K562 treated with DMSO at 1 percent for 12 hours (cell line): ENCODE measurements around the gene LCE2B. TPM values are rescaled to one million over a fixed set of nuclear protein-coding genes. Genes with fewer than 3 reads are reported as not detected.

ENCODE experiments used
- total RNA-seq: library from RNA; unstranded; fragments of 300-600 nt; gene quantifications from 2 replicates; pipeline ENCODE4 v1.2.3, GENCODE V29; 2022; ENCODE audit not compliant: insufficient read depth

LCE2B gene
- not detected in 2 replicates for total RNA-seq

GRCh38 chr1:152685823-152686222 lies at the start of gene LCE2B:
Gene LCE2B, plus strand, starts transcription at chr1:152686123. Its CDS starts 721 bp downstream, at chr1:152686844.

DNA sequence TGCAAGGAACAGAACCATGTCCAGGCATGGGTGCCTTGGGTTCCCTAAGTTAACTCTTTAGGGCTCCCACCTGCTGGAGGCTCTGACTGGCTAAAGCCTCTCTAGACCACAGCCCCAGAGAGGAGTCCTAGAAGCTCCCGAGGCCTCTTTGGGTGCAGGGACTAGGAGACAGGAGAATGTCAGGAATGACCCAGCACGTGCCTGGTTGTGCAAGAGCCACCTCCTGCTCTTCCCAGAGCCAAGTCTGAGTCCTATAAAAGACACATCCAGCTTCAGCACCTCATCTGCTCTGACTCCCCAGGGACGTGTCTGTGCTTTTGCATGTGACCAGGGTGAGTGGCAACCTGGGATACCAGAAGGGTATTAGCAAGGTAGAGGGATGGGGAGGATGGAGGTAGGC lies 22.8 kb upstream of the LCE2B start, which contains the start of gene LCE2D:
LCE2D (plus strand) TSS at position 283 of the 400 bp plus-strand sequence. CDS start 726 bp downstream, outside the sequence.

DNA sequence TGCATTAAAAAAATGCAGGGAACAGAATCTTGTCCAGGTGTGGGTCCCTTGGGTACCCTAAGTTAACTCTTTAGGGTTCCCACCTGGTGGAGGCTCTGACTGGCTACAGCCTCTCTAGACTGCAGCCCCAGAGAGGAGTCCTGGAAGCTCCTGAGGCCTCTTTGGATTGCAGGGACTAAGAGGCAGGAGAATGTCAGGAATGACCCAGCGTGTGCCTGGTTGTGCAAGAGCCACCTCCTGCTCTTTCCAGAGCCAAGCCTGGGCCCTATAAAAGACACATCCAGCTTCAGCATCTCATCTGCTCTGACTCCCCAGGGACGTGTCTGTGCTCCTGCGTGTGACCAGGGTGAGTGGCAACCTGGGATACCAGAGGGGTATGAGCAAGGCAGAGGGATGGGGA lies 10.9 kb upstream of the LCE2B start, which contains the start of gene LCE2C:
LCE2C (plus strand) TSS at position 297 of the 400 bp plus-strand sequence. CDS start 737 bp downstream, outside the sequence.

DNA sequence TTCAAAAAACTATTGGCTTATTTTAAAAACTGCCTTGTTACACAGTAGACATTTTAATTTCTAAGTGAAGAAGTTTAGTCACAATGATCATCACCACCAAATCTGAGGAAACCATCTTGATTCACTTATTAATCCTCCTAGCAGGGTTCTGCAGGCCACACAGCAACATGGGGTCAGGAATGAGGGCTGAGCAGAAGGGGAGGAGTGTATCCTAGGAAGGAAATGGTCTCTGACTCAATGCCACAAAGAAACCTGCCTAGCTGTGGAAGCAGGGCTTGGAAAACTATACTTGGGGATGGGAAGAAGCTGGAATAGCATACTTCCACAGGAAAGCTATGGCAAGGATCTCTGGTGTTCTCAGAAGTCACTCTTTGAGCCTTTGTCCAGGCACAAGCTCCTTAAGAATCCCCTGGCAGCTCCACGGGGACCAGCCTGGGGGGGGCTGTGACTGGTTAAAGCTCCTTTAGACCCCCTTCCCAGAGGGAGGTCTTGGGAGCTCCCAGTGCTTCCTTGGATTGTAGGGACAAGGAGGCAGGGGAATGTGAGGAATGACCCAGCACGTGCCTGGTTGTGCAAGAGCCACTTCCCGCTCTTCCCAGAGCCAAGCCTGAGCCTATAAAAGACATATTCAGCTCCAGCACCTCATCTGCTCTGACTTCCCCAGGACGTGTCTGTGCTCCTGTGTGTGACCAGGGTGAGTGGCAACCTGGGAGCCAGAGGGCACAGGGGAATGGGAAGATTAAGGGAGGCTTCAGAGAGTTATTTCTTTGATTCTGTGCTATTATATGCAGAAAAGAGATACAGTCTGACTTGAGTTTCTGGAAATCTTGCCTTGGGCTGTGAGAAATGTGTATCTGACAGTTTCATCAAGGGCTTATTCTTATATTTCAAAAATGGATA lies 12.0 kb downstream of the LCE2B start, which contains the start of gene LCE2A:
LCE2A (plus strand) TSS at position 645 of the 900 bp plus-strand sequence. CDS start 557 bp downstream, outside the sequence.

GRCh38 chr1:152707860-152708259 lies 21.9 kb downstream of the LCE2B start, which contains the start of gene LCE4A:
Gene LCE4A, plus strand, starts transcription at chr1:152708160. Its CDS starts 916 bp downstream, at chr1:152709076.

Other genes starting within 250 kb of the LCE2B start
- not detected in 2 replicates for gene LCE5A, start 175.3 kb upstream of the LCE2B start, total RNA-seq
- not detected in 2 replicates for gene CRCT1, start 171.6 kb upstream of the LCE2B start, total RNA-seq
- gene LCE3E, start 119.3 kb upstream of the LCE2B start, total RNA-seq = not detected in 2 replicates
- gene LCE3D, start 105.6 kb upstream of the LCE2B start, total RNA-seq = not detected in 2 replicates
- not detected in 2 replicates for gene LCE3C, start 85.9 kb upstream of the LCE2B start, total RNA-seq
- not detected in 2 replicates for gene LCE3B, start 72.3 kb upstream of the LCE2B start, total RNA-seq
- gene LCE3A, start 63.0 kb upstream of the LCE2B start, total RNA-seq = not detected in 2 replicates
- gene LCE2D, start 22.7 kb upstream of the LCE2B start, total RNA-seq = not detected in 2 replicates
- not detected in 2 replicates for gene LCE2C, start 10.8 kb upstream of the LCE2B start, total RNA-seq
- gene LCE2A, start 12.2 kb downstream of the LCE2B start, total RNA-seq = not detected in 2 replicates
- gene LCE4A, start 22.0 kb downstream of the LCE2B start, total RNA-seq = not detected in 2 replicates
- gene KPRP, start 71.9 kb downstream of the LCE2B start, total RNA-seq = not detected in 2 replicates
- gene LCE1F, start 89.0 kb downstream of the LCE2B start, total RNA-seq = not detected in 2 replicates
- gene LCE1E, start 100.1 kb downstream of the LCE2B start, total RNA-seq = not detected in 2 replicates
- not detected in 2 replicates for gene LCE1D, start 110.6 kb downstream of the LCE2B start, total RNA-seq
- not detected in 2 replicates for gene LCE1C, start 120.5 kb downstream of the LCE2B start, total RNA-seq
- not detected in 2 replicates for gene LCE1B, start 125.8 kb downstream of the LCE2B start, total RNA-seq
- not detected in 2 replicates for gene LCE1A, start 141.3 kb downstream of the LCE2B start, total RNA-seq
- not detected in 2 replicates for gene LCE6A, start 156.7 kb downstream of the LCE2B start, total RNA-seq
- gene LCE7A, start 173.9 kb downstream of the LCE2B start, total RNA-seq = not detected in 2 replicates
- not detected in 2 replicates for gene SMCP, start 192.2 kb downstream of the LCE2B start, total RNA-seq
- gene IVL, start 222.4 kb downstream of the LCE2B start, total RNA-seq = not detected in 2 replicates